Measurements from ENCODE around the gene DDX27.

DDX27 gene

DNA sequence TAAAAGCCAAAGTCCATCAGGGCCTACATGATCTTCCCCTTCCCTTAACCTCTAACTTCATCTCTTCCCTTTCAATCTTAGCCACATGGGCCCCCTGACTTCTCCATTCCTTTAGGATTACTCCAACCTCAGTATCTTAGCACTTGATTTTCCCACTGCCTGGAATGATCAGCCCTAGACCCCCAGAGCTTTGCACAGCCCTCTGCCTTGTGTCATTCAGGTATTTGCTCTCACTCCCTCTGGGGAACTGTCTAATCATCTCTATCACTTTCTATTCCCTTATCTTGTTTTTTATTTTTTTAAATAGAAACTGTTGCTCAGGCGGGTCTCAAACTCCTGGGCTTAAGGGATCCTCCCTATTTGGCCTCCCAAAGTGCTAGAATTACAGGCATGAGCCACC lies 72.0 kb downstream of the DDX27 start:
- DNase-seq = no peak

DNA sequence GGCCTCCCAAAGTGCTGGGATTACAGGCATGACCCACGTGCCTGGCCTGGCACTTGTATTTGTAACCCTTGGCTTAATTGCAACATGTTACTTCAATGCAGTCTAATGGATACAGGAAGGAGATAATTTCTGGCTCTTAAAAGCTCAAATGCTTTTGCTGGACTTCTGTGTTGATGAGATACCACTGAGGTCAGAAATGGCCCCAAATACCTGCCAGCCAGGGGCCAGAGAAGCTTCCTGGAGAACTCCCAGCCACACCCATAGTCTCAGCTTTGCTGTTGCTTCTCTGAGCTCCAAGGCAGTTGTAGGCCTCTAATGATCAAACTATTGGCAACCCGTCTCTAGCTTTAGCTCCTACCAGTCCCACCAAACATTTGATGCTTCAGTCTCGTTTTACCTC lies 72.8 kb downstream of the DDX27 start:
- no peak for DNase-seq

DNA sequence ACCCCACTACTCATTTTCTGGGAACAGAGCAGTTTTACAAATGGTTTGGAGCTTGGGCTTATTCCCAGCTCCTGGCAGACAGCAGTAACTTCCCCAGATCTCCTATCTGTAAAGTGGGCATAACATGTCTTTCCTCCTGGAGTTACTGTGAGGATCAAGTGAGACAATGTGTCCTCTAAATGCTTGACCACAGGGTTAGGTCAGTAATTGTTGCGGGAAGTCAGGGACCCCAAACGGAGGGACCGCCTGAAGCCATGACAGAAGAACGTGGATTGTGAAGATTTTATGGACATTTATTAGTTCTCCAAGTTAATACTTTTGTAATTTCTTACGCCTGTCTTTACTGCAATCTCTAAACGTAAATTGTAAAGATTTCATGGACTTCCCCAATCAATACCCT lies 73.9 kb downstream of the DDX27 start:
- no peak for DNase-seq
